Brain microvascular endothelial cell (primary cell): ENCODE data around the gene GOLPH3.

Source experiments
- DNase-seq: peaks from one replicate; pipeline ENCODE4 v3.0.0-alpha.2; 2020
- H3K27ac ChIP-seq: fragments of 250-450 bp; sonication (Bioruptor Pico); 2 replicates; pipeline ENCODE4 v1.5.1; 2020; ENCODE audit warnings: mild to moderate bottlenecking, moderate library complexity
- H3K27me3 ChIP-seq: fragments of 250-450 bp; sonication (Bioruptor Pico); replicated peaks from 2 replicates; pipeline ENCODE4 v1.5.1; 2020; ENCODE audit warnings: mild to moderate bottlenecking
- H3K36me3 ChIP-seq: fragments of 250-450 bp; sonication (Bioruptor Pico); replicated peaks from 2 replicates; pipeline ENCODE4 v1.5.1; 2020; ENCODE audit warnings: mild to moderate bottlenecking
- H3K4me3 ChIP-seq: 2 replicates; pipeline ENCODE4 v1.5.1; 2011; ENCODE audit warnings: low read depth, mild to moderate bottlenecking, control low read depth, low read length, moderate library complexity
- in situ Hi-C: cut with HindIII; loops from 2 replicates; pipeline ENCODE4 v1.10.0; 2017; ENCODE audit warnings: low sequenced_read_pairs, low pct_ligation_motif_present
- TF ChIP-seq, protein P1 (sequence below): IDR thresholded peaks from 2 replicates; pipeline ENCODE4 v1.5.1; 2011; ENCODE audit warnings: low read depth, mild to moderate bottlenecking, moderate library complexity, low read length, control low read depth, inconsistent platforms; ENCODE audit errors: missing control alignments

GOLPH3 gene

DNA sequence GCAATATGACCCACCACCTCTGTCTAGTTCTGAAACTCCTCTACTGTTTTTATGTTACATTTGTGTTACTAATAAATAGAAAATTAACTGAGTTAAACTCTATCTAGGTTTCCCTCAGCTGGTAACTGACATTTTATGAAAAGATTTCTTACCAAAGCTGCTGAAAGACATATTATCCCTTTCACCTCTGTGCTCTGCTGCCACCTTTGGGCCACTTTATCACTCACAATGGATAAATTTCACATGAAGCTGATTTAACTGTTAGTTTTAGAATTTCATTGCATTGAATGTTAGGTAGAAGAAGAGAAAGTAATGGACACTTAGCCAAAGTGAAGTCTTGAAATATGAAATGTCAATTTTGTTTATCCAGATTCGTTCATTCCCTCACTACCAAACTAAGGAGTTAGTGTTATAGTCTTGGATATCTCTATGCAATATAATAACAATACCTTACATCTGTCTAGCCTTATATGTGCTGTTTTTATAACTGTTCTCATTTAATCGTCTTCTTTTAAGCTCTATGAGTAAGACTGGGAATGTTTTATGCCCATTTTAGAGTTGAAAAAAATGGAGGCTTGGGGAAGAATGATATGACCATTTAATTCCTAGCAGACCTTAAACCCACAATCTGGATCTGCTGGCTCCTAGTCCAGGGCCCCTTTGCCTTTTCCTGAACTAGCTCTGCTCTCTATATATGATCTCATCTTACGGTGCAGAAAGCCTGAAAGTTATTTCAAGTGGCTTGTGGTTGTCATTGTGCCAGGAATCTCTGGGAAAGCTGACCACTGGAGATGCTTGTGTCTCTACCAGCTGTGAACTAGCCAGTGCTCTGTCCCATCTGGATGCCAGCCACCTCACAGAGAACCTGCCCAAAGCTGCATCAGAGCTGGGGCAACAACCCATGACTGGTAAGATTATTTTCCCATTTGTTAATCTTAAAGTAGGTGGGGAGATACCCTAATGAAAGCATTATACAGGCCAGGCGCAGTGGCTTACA lies 97.1 kb downstream of the GOLPH3 start:
- Histone ChIP-seq H3K27me3 (no peaks in the 10 kb centered on the region), H3K4me3 (no peak overlapping the region), H3K36me3 (no peaks in the 10 kb centered on the region), H3K27ac (no peak overlapping the region)
- TF ChIP-seq, protein P1, sequence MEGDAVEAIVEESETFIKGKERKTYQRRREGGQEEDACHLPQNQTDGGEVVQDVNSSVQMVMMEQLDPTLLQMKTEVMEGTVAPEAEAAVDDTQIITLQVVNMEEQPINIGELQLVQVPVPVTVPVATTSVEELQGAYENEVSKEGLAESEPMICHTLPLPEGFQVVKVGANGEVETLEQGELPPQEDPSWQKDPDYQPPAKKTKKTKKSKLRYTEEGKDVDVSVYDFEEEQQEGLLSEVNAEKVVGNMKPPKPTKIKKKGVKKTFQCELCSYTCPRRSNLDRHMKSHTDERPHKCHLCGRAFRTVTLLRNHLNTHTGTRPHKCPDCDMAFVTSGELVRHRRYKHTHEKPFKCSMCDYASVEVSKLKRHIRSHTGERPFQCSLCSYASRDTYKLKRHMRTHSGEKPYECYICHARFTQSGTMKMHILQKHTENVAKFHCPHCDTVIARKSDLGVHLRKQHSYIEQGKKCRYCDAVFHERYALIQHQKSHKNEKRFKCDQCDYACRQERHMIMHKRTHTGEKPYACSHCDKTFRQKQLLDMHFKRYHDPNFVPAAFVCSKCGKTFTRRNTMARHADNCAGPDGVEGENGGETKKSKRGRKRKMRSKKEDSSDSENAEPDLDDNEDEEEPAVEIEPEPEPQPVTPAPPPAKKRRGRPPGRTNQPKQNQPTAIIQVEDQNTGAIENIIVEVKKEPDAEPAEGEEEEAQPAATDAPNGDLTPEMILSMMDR = peak; percentile 76
- DNase-seq = peak; percentile 47
- in situ Hi-C loops = no loop called here
